D721Med (cell line): Measurements from ENCODE around the gene GBE1.

Source experiments
- DNase-seq: peaks from one replicate; pipeline ENCODE4 v3.0.0; 2011; ENCODE audit warnings: low spot score; ENCODE audit not compliant: insufficient read length
- FAIRE-seq: peaks from 2 replicates; lab custom pipeline; 2011; peaks lifted over from hg19 to GRCh38; lab: Jason Lieb, UNC
- TF ChIP-seq, protein P1 (sequence below): IDR thresholded peaks from 2 replicates; pipeline ENCODE4 v1.5.1; 2012; ENCODE audit warnings: mild to moderate bottlenecking, control low read depth; ENCODE audit not compliant: insufficient read depth; ENCODE audit errors: missing control alignments

The GBE1 gene

GRCh38 chr3:81601707-81602305 is 159.6 kb downstream of the GBE1 start:
- FAIRE-seq: no peak
- DNase-seq: no peak
- TF ChIP-seq, protein P1, sequence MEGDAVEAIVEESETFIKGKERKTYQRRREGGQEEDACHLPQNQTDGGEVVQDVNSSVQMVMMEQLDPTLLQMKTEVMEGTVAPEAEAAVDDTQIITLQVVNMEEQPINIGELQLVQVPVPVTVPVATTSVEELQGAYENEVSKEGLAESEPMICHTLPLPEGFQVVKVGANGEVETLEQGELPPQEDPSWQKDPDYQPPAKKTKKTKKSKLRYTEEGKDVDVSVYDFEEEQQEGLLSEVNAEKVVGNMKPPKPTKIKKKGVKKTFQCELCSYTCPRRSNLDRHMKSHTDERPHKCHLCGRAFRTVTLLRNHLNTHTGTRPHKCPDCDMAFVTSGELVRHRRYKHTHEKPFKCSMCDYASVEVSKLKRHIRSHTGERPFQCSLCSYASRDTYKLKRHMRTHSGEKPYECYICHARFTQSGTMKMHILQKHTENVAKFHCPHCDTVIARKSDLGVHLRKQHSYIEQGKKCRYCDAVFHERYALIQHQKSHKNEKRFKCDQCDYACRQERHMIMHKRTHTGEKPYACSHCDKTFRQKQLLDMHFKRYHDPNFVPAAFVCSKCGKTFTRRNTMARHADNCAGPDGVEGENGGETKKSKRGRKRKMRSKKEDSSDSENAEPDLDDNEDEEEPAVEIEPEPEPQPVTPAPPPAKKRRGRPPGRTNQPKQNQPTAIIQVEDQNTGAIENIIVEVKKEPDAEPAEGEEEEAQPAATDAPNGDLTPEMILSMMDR: no peak

DNA sequence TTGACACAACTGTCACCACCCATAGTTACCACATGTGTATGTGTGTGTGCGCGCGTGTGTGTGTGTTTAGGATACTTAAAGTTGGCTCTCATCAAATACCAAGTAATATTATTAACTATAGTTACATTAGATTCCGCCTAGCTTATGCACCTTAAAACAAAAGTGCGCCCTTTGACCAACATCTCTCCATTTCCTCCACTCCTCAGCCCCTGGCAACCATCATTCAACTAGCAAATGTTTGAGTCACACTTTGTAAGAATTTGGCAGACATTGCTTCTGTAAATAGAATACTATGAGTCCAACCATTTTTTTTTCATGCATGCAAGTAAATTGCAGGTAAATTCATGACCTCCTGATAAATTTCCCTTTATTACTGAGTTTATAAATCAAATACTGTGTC is 169.3 kb downstream of the GBE1 start:
- FAIRE-seq: no peak
- no peak for DNase-seq
- TF ChIP-seq, protein P1: no peak

GRCh38 chr3:81585937-81586336 is 175.5 kb downstream of the GBE1 start:
- no peak for FAIRE-seq

DNA sequence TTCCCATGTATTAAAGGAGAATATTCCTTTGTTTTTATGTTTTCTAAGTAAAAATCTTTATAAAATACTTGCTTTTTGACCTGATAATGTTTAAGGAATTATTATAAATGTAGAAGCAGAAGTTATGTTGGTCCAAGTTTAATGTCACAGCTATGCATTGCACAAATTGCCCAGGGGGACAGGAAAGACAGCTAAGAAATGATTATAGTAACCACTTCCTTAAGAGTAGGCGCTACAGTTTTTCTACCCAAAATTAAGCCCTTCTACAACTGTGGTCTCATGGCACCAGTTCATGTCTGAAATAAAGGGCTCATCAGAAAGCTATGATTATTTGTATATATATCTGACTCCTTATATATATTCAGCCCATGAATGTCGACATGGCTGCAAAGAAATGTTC is 176.4 kb downstream of the GBE1 start:
- DNase-seq: no peak
- TF ChIP-seq, protein P1: no peak
- FAIRE-seq: no peak

More at GRCh38 chr3:81585937-81586336, 175.5 kb downstream of the GBE1 start:
- TF ChIP-seq, protein P1: no peak
- DNase-seq: no peak

DNA sequence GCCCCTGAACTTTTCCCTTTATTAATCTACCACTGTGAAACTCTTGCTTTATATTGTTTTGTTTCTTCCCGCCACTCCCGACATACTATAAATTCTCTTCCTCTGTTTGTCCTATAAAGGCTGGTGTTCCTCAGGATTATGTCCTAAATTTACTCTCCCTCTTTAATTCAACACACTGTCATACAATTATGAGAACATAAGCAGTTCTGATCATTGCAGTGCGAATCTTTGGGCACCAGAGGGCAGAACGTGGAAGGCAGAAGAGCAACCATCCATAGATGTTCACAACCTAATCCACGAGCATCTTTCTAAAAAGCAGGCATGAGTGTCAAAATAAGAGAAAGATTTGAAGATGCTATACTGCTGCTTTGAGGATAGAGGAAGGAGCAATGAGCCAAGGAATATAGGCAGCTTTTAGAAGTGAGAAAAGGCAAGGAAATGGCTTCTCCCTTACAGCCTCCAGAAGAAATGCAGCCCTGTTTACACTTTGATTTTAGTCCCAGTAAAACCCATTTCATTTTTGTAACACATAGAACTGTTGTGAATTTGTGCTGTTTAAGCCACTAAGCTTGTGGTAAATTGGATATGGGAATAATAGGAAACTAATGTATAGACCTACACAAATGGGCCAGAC is 179.4 kb downstream of the GBE1 start:
- TF ChIP-seq, protein P1: peak; percentile 84
- FAIRE-seq (peak; percentile 98), DNase-seq (no peak)

DNA sequence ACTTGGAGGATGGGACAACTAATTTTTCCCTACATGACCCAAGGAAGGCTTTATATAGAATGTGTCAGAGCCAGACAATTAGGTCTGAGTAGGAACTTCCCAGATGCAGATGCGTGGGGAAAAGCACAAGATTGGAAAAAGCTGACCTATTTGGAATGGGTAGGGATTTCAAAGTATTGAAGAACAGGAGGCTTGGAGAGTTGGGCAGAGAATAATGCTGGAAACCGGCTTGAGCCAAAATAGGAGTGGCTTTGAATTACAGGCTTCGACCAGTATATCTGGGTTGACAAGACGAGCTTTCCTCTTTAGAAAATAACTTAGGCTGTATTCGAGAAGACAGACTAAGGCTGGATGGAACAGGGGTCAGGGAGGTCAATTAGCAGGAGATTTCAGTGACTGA is 181.1 kb downstream of the GBE1 start:
- TF ChIP-seq, protein P1: no peak
- FAIRE-seq (no peak), DNase-seq (no peak)

GRCh38 chr3:81579744-81580143 is 181.7 kb downstream of the GBE1 start:
- DNase-seq: no peak
- TF ChIP-seq, protein P1: no peak
- FAIRE-seq: no peak
